GM19239 (cell line): ENCODE data around the gene DAZAP2.
"Not testable (repeated sequence)": the region's sequence is repeated elsewhere in the genome, so short reads cannot be mapped to it uniquely, and the experiment has no call there.

Experiments used
- DNase-seq: peaks from one replicate; pipeline ENCODE4 v3.0.0; 2011; ENCODE audit warnings: low spot score; ENCODE audit not compliant: insufficient read length
- FAIRE-seq: peaks from 2 replicates; lab custom pipeline; 2011; peaks lifted over from hg19 to GRCh38; lab: Jason Lieb, UNC

The DAZAP2 gene

GRCh38 chr12:51216642-51217041, 22.0 kb upstream of the DAZAP2 start:
- DNase-seq (no peak), FAIRE-seq (no peak)

- DNase-seq (peak; percentile 56), FAIRE-seq (no peak)
Measured at GRCh38 chr12:51217133-51217967, 21.3 kb upstream of the DAZAP2 start.

- FAIRE-seq (peak; percentile 77), DNase-seq (peak; percentile 82)
Measured at GRCh38 chr12:51217968-51218606, 20.5 kb upstream of the DAZAP2 start, which contains the start of gene POU6F1. TSS of gene POU6F1 (minus strand) at chr12:51218062. CDS start at chr12:51206836, 11,226 bp downstream.

GRCh38 chr12:51218607-51219161, 19.9 kb upstream of the DAZAP2 start:
- no peak for FAIRE-seq
- DNase-seq, result no peak

- no peak for FAIRE-seq
Measured at GRCh38 chr12:51219322-51219721, 19.3 kb upstream of the DAZAP2 start.

GRCh38 chr12:51219857-51220256, 18.8 kb upstream of the DAZAP2 start:
- FAIRE-seq, DNase-seq: not testable (repeated sequence)

More at GRCh38 chr12:51219322-51219721, 19.3 kb upstream of the DAZAP2 start:
- DNase-seq, result no peak

GRCh38 chr12:51222461-51222860, 16.2 kb upstream of the DAZAP2 start:
- DNase-seq (no peak), FAIRE-seq (no peak)

GRCh38 chr12:51224625-51225024, 14.0 kb upstream of the DAZAP2 start:
- FAIRE-seq, result no peak
- DNase-seq, result no peak

GRCh38 chr12:51225234-51225633, 13.4 kb upstream of the DAZAP2 start:
- FAIRE-seq, result no peak
- DNase-seq, result no peak

GRCh38 chr12:51225771-51226170, 12.9 kb upstream of the DAZAP2 start:
- no peak for FAIRE-seq
- DNase-seq, result no peak

GRCh38 chr12:51227112-51227511, 11.5 kb upstream of the DAZAP2 start:
- FAIRE-seq, DNase-seq: not testable (repeated sequence)

- DNase-seq, result no peak
- FAIRE-seq, result no peak
Measured at GRCh38 chr12:51227962-51228361, 10.7 kb upstream of the DAZAP2 start.

- no peak for FAIRE-seq
Measured at GRCh38 chr12:51229116-51229809, 9.4 kb upstream of the DAZAP2 start.

GRCh38 chr12:51232642-51233041, 6.0 kb upstream of the DAZAP2 start:
- FAIRE-seq (no peak), DNase-seq (no peak)

More at GRCh38 chr12:51229116-51229809, 9.4 kb upstream of the DAZAP2 start:
- DNase-seq, result no peak

- FAIRE-seq, result no peak
Measured at GRCh38 chr12:51234530-51234929, 4.1 kb upstream of the DAZAP2 start.

GRCh38 chr12:51238037-51238509, 553 bp upstream of the DAZAP2 start:
- no peak for FAIRE-seq
- no peak for DNase-seq

More at GRCh38 chr12:51234530-51234929, 4.1 kb upstream of the DAZAP2 start:
- no peak for DNase-seq

GRCh38 chr12:51240971-51241370, 2.3 kb downstream of the DAZAP2 start:
- DNase-seq (no peak), FAIRE-seq (no peak)

GRCh38 chr12:51242120-51242519, 3.5 kb downstream of the DAZAP2 start:
- no peak for FAIRE-seq
- no peak for DNase-seq

- FAIRE-seq (no peak), DNase-seq (no peak)
Measured at GRCh38 chr12:51242876-51243275, 4.2 kb downstream of the DAZAP2 start.

- no peak for FAIRE-seq
- DNase-seq, result no peak
Measured at GRCh38 chr12:51244269-51244668, 5.6 kb downstream of the DAZAP2 start.
